OCI-LY7 (cell line): ENCODE results near the gene MATCAP1. TPM values are rescaled to one million over a fixed set of nuclear protein-coding genes. Genes with fewer than 3 reads are reported as not detected.

ENCODE experiments used
- BruUV-seq: library from RNA; stranded (reverse); fragments of 400-500 nt; replicated peaks from 2 replicates; lab custom pipeline; 2021; lab: Mats Ljungman, UMichigan
- CTCF ChIA-PET: fragments of 300-600 bp; sonication (Branson Sonifier 250); formaldehyde crosslinking; loops from one replicate; lab custom pipeline; 2022; ENCODE audit warnings: antibody characterized with exemption; ENCODE audit not compliant: unreplicated experiment; lab: Charles Lee
- POLR2A ChIA-PET: fragments of 300-600 bp; sonication (Branson Sonifier 250); formaldehyde crosslinking; loops from one replicate; lab custom pipeline; 2022; ENCODE audit warnings: antibody characterized with exemption; lab: Charles Lee
- DNase-seq: peaks from one replicate; pipeline ENCODE4 v3.0.0-alpha.2; 2015; ENCODE audit warnings: low spot score
- H2AFZ ChIP-seq: fragments of 200-600 bp; sonication (generic), shearing (Covaris generic); 2 replicates; pipeline ENCODE4 v1.6.1; 2014; ENCODE audit warnings: mild to moderate bottlenecking, antibody characterized with exemption, low read length, moderate library complexity
- H3K27ac ChIP-seq: fragments of 200-600 bp; sonication (generic); 2 replicates; pipeline ENCODE4 v1.5.1; 2014; ENCODE audit warnings: mixed run types, low read depth, mild to moderate bottlenecking, moderate library complexity, low read length, inconsistent platforms; ENCODE audit not compliant: poor library complexity, severe bottlenecking
- H3K36me3 ChIP-seq: fragments of 200-600 bp; sonication (generic); 2 replicates; pipeline ENCODE4 v1.6.1; 2014; ENCODE audit warnings: mild to moderate bottlenecking, antibody characterized with exemption, low read length, moderate library complexity, mixed read lengths; ENCODE audit not compliant: insufficient read depth
- H3K4me1 ChIP-seq: fragments of 200-600 bp; sonication (generic); 2 replicates; pipeline ENCODE4 v1.5.1; 2014; ENCODE audit warnings: mild to moderate bottlenecking, low read length; ENCODE audit not compliant: insufficient read depth, poor library complexity, severe bottlenecking
- H3K4me2 ChIP-seq: fragments of 200-600 bp; sonication (generic); 2 replicates; pipeline ENCODE4 v1.6.1; 2014; ENCODE audit warnings: mild to moderate bottlenecking, low read length
- H3K4me3 ChIP-seq: fragments of 200-600 bp; sonication (generic); 2 replicates; pipeline ENCODE4 v1.5.1; 2014; ENCODE audit warnings: mild to moderate bottlenecking, low read depth, low read length; ENCODE audit not compliant: poor library complexity, severe bottlenecking
- H3K79me2 ChIP-seq: fragments of 200-600 bp; sonication (generic); 2 replicates; pipeline ENCODE4 v1.6.1; 2016; ENCODE audit warnings: low read depth, mild to moderate bottlenecking, low read length, moderate library complexity, mixed read lengths; ENCODE audit not compliant: insufficient read depth
- H3K9me2 ChIP-seq: fragments of 200-600 bp; sonication (generic); 2 replicates; pipeline ENCODE4 v1.6.1; 2016; ENCODE audit warnings: mild to moderate bottlenecking, low read length, mixed read lengths; ENCODE audit not compliant: insufficient read depth
- H3K9me3 ChIP-seq: fragments of 200-600 bp; sonication (generic); 2 replicates; pipeline ENCODE4 v1.6.1; 2014; ENCODE audit warnings: mild to moderate bottlenecking, mixed run types, low read length, mixed read lengths
- H4K20me1 ChIP-seq: fragments of 200-600 bp; sonication (generic); 2 replicates; pipeline ENCODE4 v1.6.1; 2014; ENCODE audit warnings: mild to moderate bottlenecking, antibody characterized with exemption, low read length, moderate library complexity, mixed read lengths; ENCODE audit not compliant: insufficient read depth
- EZH2phosphoT487 ChIP-seq: fragments of 200-600 bp; sonication (generic); IDR thresholded peaks from 2 replicates; pipeline ENCODE4 v1.6.1; 2018; ENCODE audit warnings: low read depth, borderline replicate concordance, mild to moderate bottlenecking, mixed run types, antibody characterized with exemption, low read length, moderate library complexity, mixed read lengths
- intact Hi-C: fragments of 100-400 bp; cut with micrococcal nuclease; formaldehyde crosslinking; loops from one replicate; pipeline ENCODE4 v1.10.0; 2022; ENCODE audit not compliant: unreplicated experiment
- total RNA-seq, 2 experiments: library from RNA; depleted of rRNA in 1 of 2; stranded (reverse); fragments of >200 nt in 1 of 2; shearing (Covaris generic) in 1 of 2; gene quantifications; 2 replicates each; pipeline ENCODE4 v1.2.3, GENCODE V29; 2014 to 2022
- TF ChIP-seq, protein P1 (sequence below): fragments of 200-600 bp; sonication (generic); conservative IDR thresholded peaks from 2 replicates; pipeline ENCODE4 v1.5.1; 2014; ENCODE audit warnings: mild to moderate bottlenecking, antibody characterized with exemption, low read length, moderate library complexity, mixed read lengths

The MATCAP1 gene
- total RNA-seq, 2 experiments from 2014 or later: 22.9 to 39.6 TPM

DNA sequence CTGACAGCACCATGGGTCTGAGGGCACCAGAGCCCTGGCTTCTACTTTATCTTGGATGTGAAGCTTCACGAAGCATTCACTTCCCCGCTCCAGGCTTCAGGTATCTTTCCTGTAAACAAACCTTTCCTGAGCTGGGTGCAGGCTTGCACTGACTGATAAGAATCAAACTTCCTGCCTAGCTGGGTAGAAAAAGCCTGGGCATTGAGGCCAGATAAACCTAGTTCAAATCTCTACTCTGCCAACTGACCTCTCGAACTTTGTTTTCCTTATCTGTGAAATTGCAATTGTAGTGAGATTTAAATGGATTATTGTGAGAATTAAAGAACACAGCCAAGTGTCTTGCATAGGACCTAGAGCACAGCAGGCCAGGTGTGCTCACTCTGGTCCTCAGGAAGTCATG is 40.2 kb upstream of the MATCAP1 start:
- no peak overlapping the region for H3K4me2 ChIP-seq

DNA sequence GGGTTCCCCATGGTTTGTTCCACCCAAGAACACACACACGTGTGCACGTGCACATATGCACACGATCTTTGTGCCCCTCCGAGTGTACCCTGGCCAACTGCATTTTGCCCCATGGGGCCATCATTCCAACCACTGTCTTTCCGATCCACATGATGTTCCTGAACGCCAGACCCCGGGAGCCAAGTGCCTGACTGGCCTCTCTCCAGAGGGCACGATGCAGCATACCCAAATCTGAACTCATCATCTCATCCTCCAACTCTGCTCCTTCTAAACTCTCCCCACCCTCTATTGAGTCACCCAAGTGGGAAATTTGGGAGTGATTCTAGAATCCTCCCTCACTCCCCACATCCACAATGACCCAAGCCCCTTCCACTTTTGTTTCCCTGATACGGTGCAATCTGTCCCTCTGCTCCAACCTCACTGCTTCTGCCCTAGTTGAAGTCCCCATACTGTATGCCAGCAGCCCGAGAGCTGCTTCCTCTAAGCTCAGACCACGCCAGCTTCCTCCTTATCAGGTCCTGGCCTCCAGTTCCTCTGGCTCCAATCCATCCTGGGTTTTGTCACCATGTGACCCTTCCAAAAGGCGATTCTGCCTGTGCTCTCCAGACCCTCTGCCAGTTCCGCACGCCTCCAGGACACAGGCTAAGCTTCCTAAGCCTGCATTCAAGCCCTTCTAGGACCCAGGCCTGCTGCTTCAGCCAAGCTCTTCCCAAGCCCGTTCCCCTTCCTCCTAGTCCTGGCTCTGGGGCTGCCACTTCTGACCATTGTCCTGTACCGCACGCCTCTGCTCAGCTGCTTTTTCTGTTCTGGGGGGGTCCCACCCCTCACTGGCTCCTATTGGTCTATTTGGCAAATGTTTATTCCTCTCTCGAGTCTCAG is 33.1 kb upstream of the MATCAP1 start:
- Histone ChIP-seq H3K36me3 (no peaks in the 10 kb centered on the region), H2AFZ (no peak overlapping the region), H4K20me1 (no peaks in the 10 kb centered on the region), H3K27ac (no peak overlapping the region), H3K9me3 (no peaks in the 10 kb centered on the region), H3K9me2 (no peaks in the 10 kb centered on the region), H3K79me2 (no peaks in the 10 kb centered on the region), H3K4me1 (no peaks in the 10 kb centered on the region), H3K4me2 (no peak overlapping the region), H3K4me3 (no peak overlapping the region)
- no TSS peak for BruUV-seq
- ChIA-PET CTCF (no interaction called here), POLR2A (interaction anchor here (0.5 to 1.5 kb wide), 3 partner anchors 10 to 81 kb away, joined by 3 to 5 read pairs (median 3); partner anchors contain the start of gene TMEM208)
- DNase-seq: no peak
- intact Hi-C loops: no loop called here
- TF ChIP-seq EZH2phosphoT487: no peak
- TF ChIP-seq, protein P1, sequence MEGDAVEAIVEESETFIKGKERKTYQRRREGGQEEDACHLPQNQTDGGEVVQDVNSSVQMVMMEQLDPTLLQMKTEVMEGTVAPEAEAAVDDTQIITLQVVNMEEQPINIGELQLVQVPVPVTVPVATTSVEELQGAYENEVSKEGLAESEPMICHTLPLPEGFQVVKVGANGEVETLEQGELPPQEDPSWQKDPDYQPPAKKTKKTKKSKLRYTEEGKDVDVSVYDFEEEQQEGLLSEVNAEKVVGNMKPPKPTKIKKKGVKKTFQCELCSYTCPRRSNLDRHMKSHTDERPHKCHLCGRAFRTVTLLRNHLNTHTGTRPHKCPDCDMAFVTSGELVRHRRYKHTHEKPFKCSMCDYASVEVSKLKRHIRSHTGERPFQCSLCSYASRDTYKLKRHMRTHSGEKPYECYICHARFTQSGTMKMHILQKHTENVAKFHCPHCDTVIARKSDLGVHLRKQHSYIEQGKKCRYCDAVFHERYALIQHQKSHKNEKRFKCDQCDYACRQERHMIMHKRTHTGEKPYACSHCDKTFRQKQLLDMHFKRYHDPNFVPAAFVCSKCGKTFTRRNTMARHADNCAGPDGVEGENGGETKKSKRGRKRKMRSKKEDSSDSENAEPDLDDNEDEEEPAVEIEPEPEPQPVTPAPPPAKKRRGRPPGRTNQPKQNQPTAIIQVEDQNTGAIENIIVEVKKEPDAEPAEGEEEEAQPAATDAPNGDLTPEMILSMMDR: no peak

More for the DNA sequence above, 40.2 kb upstream of the MATCAP1 start:
- no peaks in the 10 kb centered on the region for H3K9me2 ChIP-seq
- DNase-seq: no peak
- no TSS peak for BruUV-seq
- H4K20me1 ChIP-seq: no peaks in the 10 kb centered on the region
- POLR2A ChIA-PET: no interaction called here
- no peak overlapping the region for H3K4me3 ChIP-seq
- peaks cover 18% of the 10 kb centered on the region for H3K4me1 ChIP-seq
- TF ChIP-seq EZH2phosphoT487: no peak
- TF ChIP-seq, protein P1: no peak
- intact Hi-C loops: no loop called here
- H3K79me2 ChIP-seq: peaks cover 13% of the 10 kb centered on the region
- no peaks in the 10 kb centered on the region for H3K9me3 ChIP-seq
- CTCF ChIA-PET: no interaction called here
- no peak overlapping the region for H3K27ac ChIP-seq
- no peak overlapping the region for H2AFZ ChIP-seq
- peaks cover 10% of the 10 kb centered on the region; the same call in 1 of the 2 replicates for H3K36me3 ChIP-seq

DNA sequence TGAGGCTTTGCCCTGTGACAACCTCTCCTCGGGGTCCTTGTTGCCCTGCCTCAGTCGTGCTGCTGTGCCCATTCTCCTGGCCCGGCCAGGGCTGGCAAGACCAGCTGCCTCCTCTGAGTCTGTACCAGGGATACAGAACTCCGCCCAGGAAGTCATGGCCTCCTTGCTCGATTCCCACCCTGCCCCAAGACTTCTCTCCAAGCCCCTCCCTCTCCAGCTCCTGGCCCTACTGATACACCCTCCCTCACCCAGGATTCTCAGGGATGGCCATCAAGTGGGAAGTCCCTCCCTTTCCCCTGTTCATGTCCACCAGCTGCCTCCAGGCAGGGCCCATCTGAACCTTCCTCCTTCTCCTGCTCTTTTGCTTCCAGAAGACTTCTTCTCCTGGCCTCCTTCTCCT is 31.9 kb upstream of the MATCAP1 start:
- POLR2A ChIA-PET: no interaction called here
- no peaks in the 10 kb centered on the region for H3K9me3 ChIP-seq
- BruUV-seq: no TSS peak

More for the DNA sequence above, 31.9 kb upstream of the MATCAP1 start:
- Histone ChIP-seq H3K4me3 (no peak overlapping the region), H3K9me2 (no peaks in the 10 kb centered on the region), H3K27ac (no peak overlapping the region), H3K79me2 (no peaks in the 10 kb centered on the region), H3K36me3 (no peaks in the 10 kb centered on the region), H3K4me2 (no peak overlapping the region), H3K4me1 (no peaks in the 10 kb centered on the region), H2AFZ (no peak overlapping the region), H4K20me1 (no peaks in the 10 kb centered on the region)
- TF ChIP-seq EZH2phosphoT487: no peak
- TF ChIP-seq, protein P1: no peak
- DNase-seq: no peak
- intact Hi-C loops: no loop called here
- CTCF ChIA-PET: no interaction called here
